Motor neuron (in vitro differentiated cells): ENCODE measurements around the gene EXD1. TPM values are rescaled to one million over a fixed set of nuclear protein-coding genes. Genes with fewer than 3 reads are reported as not detected.
A peak's percentile ranks its signal among the peaks of the same experiment; 100 is the strongest.
"Not testable (repeated sequence)": the region's sequence is repeated elsewhere in the genome, so short reads cannot be mapped to it uniquely, and the experiment has no call there.

ENCODE experiments used
- ATAC-seq, 8 experiments: fragments of 200-7000 bp; cut with Tn5 transposase; replicated peaks in 6 of 8; 2 replicates each; pipeline ENCODE4 v1.8.0; 2021; ENCODE audit warnings: mild to moderate bottlenecking in 8 of 8, moderate library complexity in 8 of 8
- H3K27ac ChIP-seq, 2 donors: fragments of 250-450 bp; sonication (Bioruptor Pico); 2 replicates each; pipeline ENCODE4 v1.9.0; 2021; ENCODE audit warnings: antibody characterized with exemption in 2 of 2, mild to moderate bottlenecking in 2 of 2, moderate library complexity in 1 of 2
- H3K4me1 ChIP-seq, 2 donors: fragments of 250-450 bp; sonication (Bioruptor Pico); replicated peaks in 1 of 2; 2 replicates each; pipeline ENCODE4 v1.6.1; 2021; ENCODE audit warnings: antibody characterized with exemption in 2 of 2, mild to moderate bottlenecking in 2 of 2, moderate library complexity in 1 of 2
- H3K4me3 ChIP-seq, 5 donors: fragments of 250-450 bp; sonication (Bioruptor Pico); 2 replicates each; pipeline ENCODE4 v1.9.0; 2021; ENCODE audit warnings: antibody characterized with exemption in 5 of 5, mild to moderate bottlenecking in 5 of 5, moderate library complexity in 4 of 5
- WGBS, 10 experiments: fragments of 450-650 bp; shearing (Covaris generic); methylation state at CpG; one replicate each; pipeline ENCODE4 v1.0.0; 2022; 5-methylcytosine and 5-hydroxymethylcytosine counted together
- in situ Hi-C, 9 experiments: fragments of 400-800 bp; cut with MboI; loops; one replicate each; pipeline ENCODE4 v1.15.0; 2021; ENCODE audit warnings: low sequenced_read_pairs in 9 of 9, low pct_unique_long_range_greater_than_20kb in 2 of 9; ENCODE audit not compliant: unreplicated experiment in 9 of 9
- total RNA-seq, 8 experiments: library from RNA; unstranded; fragments of 300-600 nt; gene quantifications; 2 replicates each; pipeline versions ENCODE4 v1.2.3 to v1.2.4, GENCODE V29; 2022

The EXD1 gene
- total RNA-seq, result 1 to 10 TPM in 1 of 8 experiments, under 1 TPM in 6, not detected in 1; 0.09 to 1.3 (median 0.17) TPM

GRCh38 chr15:41230650-41231421, at the start of gene EXD1, which contains the start of gene CHP1:
EXD1 (minus strand) TSS chr15:41230757; CDS start chr15:41226575, 4,182 bp downstream.
CHP1 (plus strand) TSS chr15:41231268; CDS start chr15:41231383, 115 bp downstream.
- WGBS, 10 experiments, result 0 to 10% (median 3%) methylated on average over 1 to 32 of the region's 72 CpGs; no CpG with 5 or more reads in 1 of the 10 experiments
- Histone ChIP-seq H3K4me1 (peaks cover 6 to 11% of the 10 kb centered on the region in 2 donors), H3K4me3 (peak within 1 kb of the TSS; percentile 63 to 87 (median 72)), H3K27ac (peak within 1 kb of the TSS; percentile 73 to 76)
- in situ Hi-C loops, result no loop called here
- ATAC-seq, result peak; percentile 93 to 98 (median 96)

- in situ Hi-C loops, result no loop called here
- Histone ChIP-seq H3K4me1 (peaks cover 7% of the 10 kb centered on the region in 2 donors), H3K27ac (no peak overlapping the region), H3K4me3 (no peak overlapping the region)
- WGBS, 10 experiments, result 14 to 100% (median 44%) methylated on average over 1 of the region's 1 CpG; no CpG with 5 or more reads in 3 of the 10 experiments
- no peak for ATAC-seq
These were observed 49.2 kb upstream of the EXD1 start for GRCh38 chr15:41279535-41280283.

- Histone ChIP-seq H3K4me3 (no peak overlapping the region), H3K27ac (no peak overlapping the region), H3K4me1 (peaks cover 5 to 6% of the 10 kb centered on the region in 2 donors)
- in situ Hi-C loops, result no loop called here
- ATAC-seq, result no peak
- WGBS, 10 experiments, result 80 to 100% (median 100%) methylated on average over 1 to 3 of the region's 3 CpGs; no CpG with 5 or more reads in 4 of the 10 experiments
These were observed 47.8 kb upstream of the EXD1 start for GRCh38 chr15:41278319-41278718.

GRCh38 chr15:41276831-41277230, 46.3 kb upstream of the EXD1 start:
- no peak for ATAC-seq
- no peaks in the 10 kb centered on the region for H3K4me1 ChIP-seq
- H3K27ac ChIP-seq, result no peak overlapping the region
- no peak overlapping the region for H3K4me3 ChIP-seq
- in situ Hi-C loops, result no loop called here

- in situ Hi-C loops, result no loop called here
- H3K27ac ChIP-seq, result no peak overlapping the region
- H3K4me3 ChIP-seq, result no peak overlapping the region
- H3K4me1 ChIP-seq, result no peaks in the 10 kb centered on the region
- 0 to 100% (median 100%) methylated on average over 1 to 2 of the region's 2 CpGs; no CpG with 5 or more reads in 1 of the 10 experiments for WGBS, 10 experiments
- ATAC-seq, result no peak
These were observed 39.3 kb upstream of the EXD1 start for GRCh38 chr15:41269887-41270286.

- no peak overlapping the region for H3K4me3 ChIP-seq
- in situ Hi-C loops, result no loop called here
- 48 to 100% (median 56%) methylated on average over 1 to 6 of the region's 6 CpGs for WGBS, 10 experiments
- H3K4me1 ChIP-seq, result no peaks in the 10 kb centered on the region
- ATAC-seq, result peak in 3 of 8 experiments; percentile 47 to 88 (median 52)
- no peak overlapping the region for H3K27ac ChIP-seq
These were observed 33.4 kb upstream of the EXD1 start for GRCh38 chr15:41263891-41264351.

GRCh38 chr15:41262571-41262970, 32.0 kb upstream of the EXD1 start:
- WGBS, 10 experiments, result 50 to 100% (median 100%) methylated on average over 1 to 8 of the region's 8 CpGs; no CpG with 5 or more reads in 1 of the 10 experiments

GRCh38 chr15:41260924-41261323, 30.4 kb upstream of the EXD1 start:
- H3K4me3 ChIP-seq, H3K27ac ChIP-seq, ATAC-seq, in situ Hi-C loops, H3K4me1 ChIP-seq: not testable (repeated sequence)
- WGBS, 10 experiments, result 90 to 100% (median 94%) methylated on average over 1 to 7 of the region's 7 CpGs; no CpG with 5 or more reads in 1 of the 10 experiments

More at GRCh38 chr15:41262571-41262970, 32.0 kb upstream of the EXD1 start:
- Histone ChIP-seq H3K4me1 (no peaks in the 10 kb centered on the region), H3K27ac (no peak overlapping the region), H3K4me3 (no peak overlapping the region)
- no peak for ATAC-seq
- in situ Hi-C loops, result no loop called here

- Histone ChIP-seq H3K4me1 (no peaks in the 10 kb centered on the region), H3K27ac (no peak overlapping the region), H3K4me3 (no peak overlapping the region)
- ATAC-seq, result no peak
- in situ Hi-C loops, result no loop called here
- 29 to 100% (median 68%) methylated on average over 1 to 12 of the region's 12 CpGs; no CpG with 5 or more reads in 1 of the 10 experiments for WGBS, 10 experiments
These were observed 29.1 kb upstream of the EXD1 start for GRCh38 chr15:41259546-41260189.

GRCh38 chr15:41258750-41259471, 28.4 kb upstream of the EXD1 start:
- no peaks in the 10 kb centered on the region for H3K4me1 ChIP-seq
- ATAC-seq, result peak in 2 of 8 experiments; percentile 25 to 45
- WGBS, 10 experiments, result 76 to 100% (median 88%) methylated on average over 2 to 3 of the region's 3 CpGs
- no peak overlapping the region for H3K27ac ChIP-seq
- in situ Hi-C loops, result no loop called here
- H3K4me3 ChIP-seq, result no peak overlapping the region

GRCh38 chr15:41256577-41257038, 26.1 kb upstream of the EXD1 start:
- Histone ChIP-seq H3K27ac (no peak overlapping the region), H3K4me3 (no peak overlapping the region), H3K4me1 (no peaks in the 10 kb centered on the region)
- WGBS, 10 experiments, result 86 to 100% (median 95%) methylated on average over 1 to 5 of the region's 5 CpGs; no CpG with 5 or more reads in 1 of the 10 experiments
- in situ Hi-C loops, result no loop called here
- no peak for ATAC-seq

GRCh38 chr15:41256103-41256502, 25.5 kb upstream of the EXD1 start:
- Histone ChIP-seq H3K4me3 (no peak overlapping the region), H3K4me1 (no peaks in the 10 kb centered on the region), H3K27ac (no peak overlapping the region)
- in situ Hi-C loops, result no loop called here
- peak in 2 of 8 experiments; percentile 27 to 28 for ATAC-seq
- 82 to 100% (median 96%) methylated on average over 1 to 3 of the region's 3 CpGs; no CpG with 5 or more reads in 1 of the 10 experiments for WGBS, 10 experiments
